Measurements from ENCODE around the gene RABEP2.

The RABEP2 gene

DNA sequence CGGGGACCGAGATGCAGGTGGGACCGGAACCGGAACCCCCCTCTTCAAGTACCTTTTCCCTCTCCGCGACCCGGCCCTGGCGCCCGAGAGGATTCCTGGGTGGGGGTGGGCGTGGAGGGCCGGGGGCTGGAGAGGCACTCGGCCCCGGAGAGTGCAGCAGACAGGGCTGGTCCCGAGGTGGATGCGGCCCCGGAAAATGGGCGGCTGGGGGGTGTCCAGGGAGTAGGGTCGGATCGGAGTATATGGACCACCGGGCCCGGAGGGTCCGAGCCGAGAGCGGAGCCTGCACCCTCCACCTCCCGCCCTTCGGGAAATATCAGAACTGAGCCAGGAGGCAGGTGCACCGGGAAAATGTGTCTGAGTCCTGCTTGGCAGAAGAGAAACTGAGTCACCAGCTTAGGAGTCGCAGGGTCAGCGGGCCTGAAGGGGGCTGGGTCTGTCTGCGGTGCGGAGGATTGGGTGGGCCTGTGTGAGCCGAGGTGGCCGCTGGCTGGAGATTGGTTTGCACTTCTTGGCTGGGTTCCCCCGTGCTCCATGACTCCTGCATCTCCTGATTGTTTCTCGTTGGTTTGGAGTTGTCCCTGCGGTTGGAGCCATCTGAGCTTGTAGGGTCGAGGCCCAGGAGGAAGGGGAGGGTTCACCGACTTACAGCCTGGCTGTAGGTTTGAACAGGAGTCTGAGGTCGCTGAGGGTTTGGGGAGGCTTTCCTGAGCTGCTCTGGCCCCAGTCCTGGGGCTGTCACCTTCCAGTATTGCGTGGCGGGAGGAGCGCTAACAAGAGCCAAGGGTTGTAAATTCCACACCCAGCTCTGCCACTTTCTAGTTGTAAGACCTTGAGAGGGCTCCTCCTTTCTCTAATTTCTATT lies 60.9 kb downstream of the RABEP2 start:
- Histone ChIP-seq H3K9ac (ENCODE audit: low read length) (peak overlapping the region; percentile 71), H3K27ac (ENCODE audit: low read depth, low read length) (peak overlapping the region; percentile 90), H3K9me3 (ENCODE audit: low read length) (no peaks in the 10 kb centered on the region), H3K4me1 (ENCODE audit: insufficient read depth, low read length) (peaks cover 16% of the 10 kb centered on the region), H3K36me3 (ENCODE audit: insufficient read depth, low read length) (peaks cover 7% of the 10 kb centered on the region), H3K4me3 (ENCODE audit: low read depth in 1 of 2, low read length in 2 of 2) (peak overlapping the region; percentile 82 to 92), H3K27me3 (ENCODE audit: control insufficient read depth in 1 of 2, insufficient read depth in 2 of 2, low read length in 2 of 2) (no peaks in the 10 kb centered on the region)

DNA sequence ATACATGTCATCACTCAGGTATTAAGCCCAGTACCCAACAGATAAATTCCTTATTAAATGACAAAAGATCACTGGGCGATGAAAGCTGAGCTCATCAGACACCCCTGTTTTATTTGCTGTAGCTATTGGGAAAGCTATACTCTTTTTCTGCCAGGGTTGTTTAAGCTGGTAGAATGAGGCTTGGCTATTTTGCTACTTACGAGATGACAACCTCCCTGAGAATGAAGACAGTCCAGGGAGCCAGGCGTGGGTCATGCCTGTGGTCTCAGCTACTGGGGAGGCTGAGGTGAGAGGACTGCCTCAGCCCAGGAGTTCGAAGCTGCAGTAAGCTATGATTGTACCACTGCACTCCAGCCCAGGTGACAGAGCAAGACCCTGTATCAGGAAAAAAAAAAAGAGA lies 65.7 kb downstream of the RABEP2 start:
- no peak overlapping the region for H3K27ac ChIP-seq (ENCODE audit: low read depth, low read length)
- H3K27me3 ChIP-seq (ENCODE audit: control insufficient read depth in 1 of 2, insufficient read depth in 2 of 2, low read length in 2 of 2), result no peaks in the 10 kb centered on the region
- no peaks in the 10 kb centered on the region for H3K36me3 ChIP-seq (ENCODE audit: insufficient read depth, low read length)
- no peak overlapping the region for H3K4me3 ChIP-seq (ENCODE audit: low read depth in 1 of 2, low read length in 2 of 2)
- no peak overlapping the region for H3K9ac ChIP-seq (ENCODE audit: low read length)
- peaks cover 3% of the 10 kb centered on the region for H3K4me1 ChIP-seq (ENCODE audit: insufficient read depth, low read length)
- no peaks in the 10 kb centered on the region for H3K9me3 ChIP-seq (ENCODE audit: low read length)

DNA sequence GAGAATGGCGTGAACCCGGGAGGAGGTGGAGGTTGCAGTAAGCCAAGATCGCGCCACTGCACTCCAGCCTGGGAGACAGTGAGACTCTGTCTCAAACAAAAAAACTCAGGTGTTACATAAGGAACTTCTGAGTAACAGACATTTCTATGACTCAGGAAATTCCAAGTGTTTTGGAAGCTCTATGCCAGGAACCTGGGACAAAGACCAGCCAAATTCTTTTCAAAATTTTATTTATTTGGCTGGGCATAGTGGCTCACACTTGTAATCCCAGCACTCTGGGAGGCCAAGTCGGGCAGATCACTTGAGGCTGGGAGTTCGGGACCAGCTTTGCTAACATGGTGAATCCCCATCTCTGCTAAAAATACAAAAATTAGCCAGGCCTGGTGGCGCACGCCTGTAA lies 66.6 kb downstream of the RABEP2 start:
- Histone ChIP-seq H3K9ac (ENCODE audit: low read length) (no peak overlapping the region), H3K4me3 (ENCODE audit: low read depth in 1 of 2, low read length in 2 of 2) (no peak overlapping the region), H3K9me3 (ENCODE audit: low read length) (no peaks in the 10 kb centered on the region), H3K36me3 (ENCODE audit: insufficient read depth, low read length) (no peaks in the 10 kb centered on the region), H3K4me1 (ENCODE audit: insufficient read depth, low read length) (no peaks in the 10 kb centered on the region), H3K27me3 (ENCODE audit: control insufficient read depth in 1 of 2, insufficient read depth in 2 of 2, low read length in 2 of 2) (no peaks in the 10 kb centered on the region), H3K27ac (ENCODE audit: low read depth, low read length) (no peak overlapping the region)

Data from muscle layer of colon (tissue), 2 donors.